Pons (tissue), 1 donor: Measurements from ENCODE around the gene ZFP28.

Experiments
- DNase-seq: peaks from one replicate; pipeline ENCODE4 v3.0.0-alpha.2; 2016; ENCODE audit warnings: low spot score

ZFP28 gene

GRCh38 chr19:56596676-56597075, 57.9 kb downstream of the ZFP28 start:
- DNase-seq = no peak

DNA sequence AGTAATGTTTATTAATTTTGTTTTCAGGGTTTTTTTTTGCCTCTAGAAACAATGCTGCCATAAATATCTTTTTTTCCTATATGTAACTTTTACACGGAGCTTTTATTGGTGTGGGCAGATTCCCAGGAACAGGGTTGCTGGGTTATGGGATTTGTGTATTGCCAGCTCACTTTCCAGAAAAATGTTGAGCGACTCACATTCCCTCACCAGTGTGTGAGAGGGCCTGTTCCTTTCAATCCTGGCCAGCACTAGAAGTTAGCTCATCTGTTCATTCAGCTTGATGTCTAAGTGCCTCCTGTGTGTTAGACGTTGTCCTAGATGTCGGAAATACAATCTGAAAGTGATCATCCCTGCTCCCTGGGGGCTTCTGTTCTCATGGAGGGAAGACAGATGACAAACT, 58.9 kb downstream of the ZFP28 start:
- no peak for DNase-seq

DNA sequence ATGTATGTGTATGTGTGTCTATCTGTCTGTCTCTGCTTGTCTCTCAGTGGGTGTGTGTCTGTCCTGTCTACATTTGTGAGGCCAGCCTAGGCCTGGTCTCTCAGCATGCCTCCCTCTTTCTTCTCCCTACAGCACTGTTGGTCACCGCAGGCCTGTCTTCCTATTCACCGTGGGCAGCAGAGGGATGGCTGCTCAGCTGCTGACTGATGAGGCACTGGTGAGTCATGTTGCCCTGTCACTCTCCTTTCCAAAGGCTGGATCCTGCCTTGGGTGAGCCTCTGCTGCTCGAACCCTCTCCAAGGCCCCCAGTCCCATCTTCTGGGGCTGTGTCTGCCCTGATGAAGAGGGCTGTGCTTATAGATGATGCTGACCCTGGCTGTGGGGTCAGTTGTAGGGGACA, 62.6 kb downstream of the ZFP28 start:
- DNase-seq = no peak

DNA sequence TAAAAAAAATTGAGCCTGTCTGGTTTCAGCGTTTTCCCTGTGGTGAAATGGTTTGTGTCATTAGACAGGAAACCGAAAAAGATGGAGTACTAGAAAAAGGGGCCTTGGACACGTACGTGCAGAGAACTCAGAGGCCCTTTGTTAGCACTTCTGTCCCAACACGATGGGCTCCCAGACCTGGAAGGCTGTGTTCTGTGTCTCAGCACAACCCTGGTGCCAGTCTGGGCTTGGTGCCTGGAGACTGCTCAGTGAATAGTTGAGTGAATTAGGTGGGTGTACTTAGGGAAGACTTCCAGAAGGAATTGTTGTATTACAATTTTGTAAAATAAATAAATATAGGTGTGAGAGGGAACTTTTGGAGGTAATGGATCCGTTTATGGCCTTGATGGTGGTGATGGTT, 65.1 kb downstream of the ZFP28 start:
- DNase-seq = peak; percentile 16
